Stimulated activated CD4-positive, alpha-beta T cell treated with anti-CD3 and anti-CD28 coated beads, Interleukin-12 subunit alpha, Interleukin-12 subunit beta, amount 100 ng/mL, for 4 hours (primary cell): ENCODE results near the gene ISYNA1.

Source experiments
- DNase-seq: peaks from one replicate; pipeline ENCODE4 v3.0.0-alpha.2; 2020

Gene ISYNA1

GRCh38 chr19:18390065-18390907, 47.6 kb downstream of the ISYNA1 start:
- DNase-seq, result no peak

GRCh38 chr19:18389726-18390064, 48.2 kb downstream of the ISYNA1 start:
- DNase-seq, result no peak

- no peak for DNase-seq
Measured at GRCh38 chr19:18388960-18389725, 48.8 kb downstream of the ISYNA1 start.

- peak; percentile 76 for DNase-seq
Measured at GRCh38 chr19:18388100-18388959, 49.6 kb downstream of the ISYNA1 start.

GRCh38 chr19:18386543-18387271, 51.2 kb downstream of the ISYNA1 start:
- no peak for DNase-seq

- DNase-seq, result peak; percentile 20
Measured at GRCh38 chr19:18385675-18386542, 52.0 kb downstream of the ISYNA1 start, which contains the start of gene GDF15. Gene GDF15 (plus strand): TSS chr19:18386158. CDS start chr19:18386190, 32 bp downstream.

- no peak for DNase-seq
Measured at GRCh38 chr19:18385359-18385674, 52.6 kb downstream of the ISYNA1 start.

- DNase-seq, result no peak
Measured at GRCh38 chr19:18384775-18385174, 53.2 kb downstream of the ISYNA1 start.
